GM18873 (cell line): ENCODE results near the gene CCDC77.
"Not testable (repeated sequence)": the region's sequence is repeated elsewhere in the genome, so short reads cannot be mapped to it uniquely, and the experiment has no call there.

ENCODE experiments used
- ATAC-seq: cut with Tn5 transposase; IDR thresholded peaks from one replicate; pipeline ENCODE4 v1.9.1; 2021; ENCODE audit warnings: mild to moderate bottlenecking, moderate library complexity, moderate number of reproducible peaks; ENCODE audit not compliant: unreplicated experiment, low FRiP score

CCDC77 gene

DNA sequence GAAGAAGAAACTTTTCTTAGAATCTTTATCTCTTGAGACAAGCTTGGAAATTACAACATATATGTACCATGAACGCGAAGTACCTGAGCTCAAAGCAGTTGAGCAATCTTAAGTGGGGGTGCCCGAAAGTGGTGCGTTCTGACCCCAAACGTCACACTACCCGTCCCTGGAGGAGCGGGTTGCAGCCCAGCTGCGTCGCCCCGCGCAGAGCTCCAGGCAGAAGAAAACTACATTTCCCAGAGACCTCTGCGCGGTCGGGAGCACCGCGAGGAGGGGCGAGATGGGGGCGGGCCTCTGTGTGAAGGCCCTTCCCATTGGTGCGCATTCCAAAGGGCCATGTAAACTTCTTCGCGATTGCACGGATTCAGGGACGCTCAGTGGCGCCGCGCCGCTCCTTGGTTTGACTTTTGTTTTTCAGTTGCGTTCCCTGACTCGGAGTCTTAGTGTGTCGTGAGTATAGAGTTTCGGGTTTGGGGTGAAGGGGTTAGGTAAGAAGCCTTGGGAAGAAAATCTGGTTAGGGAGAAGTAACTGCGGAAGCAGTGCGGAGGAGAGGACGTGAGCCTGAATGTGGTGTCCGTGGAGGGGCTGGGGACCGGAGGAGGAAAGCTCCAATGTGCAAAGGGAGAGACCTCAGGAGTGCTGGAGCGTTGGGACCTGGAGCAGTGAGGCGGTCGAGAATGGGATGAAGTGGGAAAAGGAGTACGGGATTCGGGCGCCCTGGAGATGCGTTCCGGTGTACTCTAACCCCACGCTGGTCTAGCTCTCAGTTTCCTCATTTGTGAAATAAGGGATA lies at the start of gene CCDC77:
Gene CCDC77, plus strand, starts transcription at position 410 of the 794 bp plus-strand sequence. CDS start 7,740 bp downstream, outside the sequence.
- ATAC-seq = peak; percentile 94

DNA sequence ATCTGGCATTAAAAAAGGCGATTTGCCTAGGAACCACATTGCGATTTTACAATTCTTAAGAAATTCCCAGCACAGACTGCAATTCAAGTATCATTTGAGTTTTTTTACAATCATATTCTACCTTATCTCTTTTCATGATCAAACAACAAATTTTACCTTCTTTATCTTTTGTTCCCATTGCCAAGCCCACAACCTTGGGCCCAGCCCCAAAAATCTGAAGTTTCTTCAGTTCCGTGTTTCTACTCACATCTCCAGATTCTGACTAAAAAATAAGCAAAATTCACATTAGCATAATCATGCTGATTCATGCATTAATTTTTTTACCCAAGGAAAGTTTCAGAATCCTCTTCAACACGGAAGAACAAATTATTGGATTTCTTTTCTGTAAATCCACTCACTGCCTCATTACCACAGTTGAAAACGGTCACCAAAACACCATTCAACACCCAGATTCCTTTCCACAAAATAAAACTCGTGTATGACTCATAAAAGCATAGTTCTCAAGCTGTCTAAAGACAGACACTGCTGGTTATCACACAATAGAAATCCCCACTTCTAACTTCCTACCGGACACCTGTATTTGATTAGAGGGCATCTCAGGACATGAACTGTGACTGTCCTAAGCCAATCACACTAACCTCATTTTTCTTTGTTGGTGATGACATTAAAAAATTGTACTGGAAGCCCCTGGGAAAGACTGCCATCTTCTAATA lies 45.0 kb upstream of the CCDC77 start:
- no peak for ATAC-seq

DNA sequence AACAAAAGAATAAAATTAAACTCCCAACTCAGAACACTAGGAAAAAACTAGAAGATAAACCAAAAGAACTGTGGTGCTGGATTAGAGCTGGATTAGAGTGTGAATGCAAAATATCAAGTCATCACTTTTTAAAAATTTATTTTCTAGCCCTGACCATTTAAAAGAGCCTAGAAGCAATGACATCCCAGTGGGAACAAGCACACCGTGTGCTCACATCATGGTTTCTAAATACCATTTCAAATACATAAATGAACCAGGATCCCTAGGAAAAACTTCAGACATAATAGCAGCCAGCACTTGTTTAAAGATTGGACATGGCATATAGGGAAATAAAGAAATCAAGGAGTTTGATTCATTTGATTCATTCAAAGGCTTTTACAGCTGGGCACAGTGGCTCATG lies 42.4 kb upstream of the CCDC77 start:
- no peak for ATAC-seq

DNA sequence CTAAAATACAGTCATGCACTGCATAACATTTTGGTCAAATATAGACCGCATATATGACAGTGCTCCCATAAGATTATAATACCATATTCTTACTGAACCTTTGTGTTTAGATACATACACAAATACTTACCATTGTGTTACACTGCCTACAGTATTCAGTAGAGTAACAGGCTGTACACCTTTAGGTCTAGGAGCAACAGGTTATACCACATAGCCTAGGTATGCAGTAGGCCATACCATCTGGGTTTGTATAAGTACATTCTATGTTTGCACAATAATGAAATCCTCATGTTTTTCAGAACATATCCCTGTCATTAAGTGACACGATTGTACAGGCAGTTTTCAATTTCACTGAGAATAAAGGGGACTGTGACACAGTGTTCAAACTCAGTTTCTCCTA lies 34.6 kb upstream of the CCDC77 start:
- ATAC-seq = no peak

DNA sequence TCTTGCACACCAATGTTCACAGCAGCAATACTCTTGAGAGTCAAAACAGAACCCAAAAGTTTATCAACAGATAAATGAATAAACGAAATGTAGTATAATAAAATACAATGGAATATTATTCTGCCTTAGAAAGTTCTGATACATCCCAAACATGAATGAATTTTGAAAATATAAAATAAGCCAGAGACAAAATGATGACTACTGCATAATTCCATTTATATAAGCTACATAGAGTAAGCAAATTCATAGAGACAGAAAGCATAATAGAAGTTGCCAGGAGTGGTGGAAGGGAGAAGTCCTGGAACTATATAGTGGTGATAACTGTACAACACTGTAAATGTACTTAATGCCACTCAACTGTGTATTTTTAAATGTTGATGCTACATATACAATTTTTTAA lies 33.5 kb upstream of the CCDC77 start:
- ATAC-seq = no peak

DNA sequence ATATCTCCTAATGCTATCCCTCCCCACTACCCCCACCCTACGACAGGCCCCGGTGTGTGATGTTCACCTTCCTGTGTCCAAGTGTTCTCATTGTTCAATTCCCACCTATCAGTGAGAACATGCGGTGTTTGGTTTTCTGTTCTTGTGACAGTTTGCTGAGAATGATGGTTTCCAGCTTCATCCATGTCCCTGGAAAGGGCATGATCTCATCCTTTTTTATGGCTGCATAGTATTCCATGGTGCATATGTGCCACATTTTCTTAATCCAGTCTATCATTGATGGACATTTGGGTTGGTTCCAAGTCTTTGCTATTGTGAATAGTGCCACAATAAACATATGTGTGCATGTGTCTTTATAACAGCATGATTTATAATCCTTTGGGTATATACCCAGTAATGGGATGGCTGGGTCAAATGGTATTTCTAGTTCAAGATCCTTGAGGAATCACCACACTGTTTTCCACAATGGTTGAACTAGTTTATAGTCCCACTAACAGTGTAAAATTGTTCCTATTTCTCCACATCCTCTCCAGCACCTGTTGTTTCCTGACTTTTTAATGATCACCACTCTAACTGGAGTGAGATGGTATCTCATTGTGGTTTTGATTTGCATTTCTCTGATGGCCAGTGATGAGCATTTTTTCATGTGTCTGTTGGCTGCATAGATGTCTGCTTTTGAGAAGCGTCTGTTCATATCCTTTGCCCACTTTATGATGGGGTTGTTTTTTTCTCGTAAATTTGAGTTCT lies 30.5 kb upstream of the CCDC77 start:
- ATAC-seq = not testable (repeated sequence)

DNA sequence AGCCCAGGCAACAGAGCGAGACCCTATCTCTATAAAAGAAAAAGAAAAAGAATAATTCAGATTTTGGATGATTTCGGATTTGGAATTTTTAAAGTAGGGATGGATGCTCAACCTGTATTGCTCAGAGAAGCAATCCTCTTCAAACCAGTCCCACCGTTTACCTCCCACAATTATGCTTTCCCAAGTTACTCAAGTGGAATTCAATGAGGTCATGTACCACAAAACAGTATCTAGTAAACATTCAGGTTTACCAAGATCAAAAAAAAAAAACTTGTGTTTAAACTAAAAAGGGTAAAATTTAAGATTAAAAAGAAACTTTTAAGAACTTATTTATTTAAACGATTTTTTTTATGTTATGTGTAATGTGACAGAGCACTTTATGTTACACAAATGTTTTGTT lies 14.8 kb upstream of the CCDC77 start:
- ATAC-seq = no peak

DNA sequence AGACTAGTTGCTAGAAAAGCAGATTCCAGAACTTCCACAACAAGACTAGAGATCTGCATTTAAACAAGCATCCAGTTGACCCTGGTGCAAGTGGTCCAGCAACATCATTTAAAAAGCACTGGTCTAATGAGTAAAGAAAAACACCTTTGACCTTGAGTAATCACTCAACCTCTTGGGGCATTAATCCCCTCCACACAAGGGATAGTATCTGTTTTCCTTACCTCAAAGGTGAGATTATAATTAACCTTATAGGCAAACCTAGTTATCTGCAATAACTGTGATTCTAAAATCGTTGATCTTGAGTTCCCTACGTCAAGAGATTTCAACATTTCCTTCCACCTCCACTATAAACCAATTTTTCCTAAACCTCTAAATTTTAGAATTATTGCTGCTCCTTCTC lies 13.4 kb upstream of the CCDC77 start:
- ATAC-seq = no peak

DNA sequence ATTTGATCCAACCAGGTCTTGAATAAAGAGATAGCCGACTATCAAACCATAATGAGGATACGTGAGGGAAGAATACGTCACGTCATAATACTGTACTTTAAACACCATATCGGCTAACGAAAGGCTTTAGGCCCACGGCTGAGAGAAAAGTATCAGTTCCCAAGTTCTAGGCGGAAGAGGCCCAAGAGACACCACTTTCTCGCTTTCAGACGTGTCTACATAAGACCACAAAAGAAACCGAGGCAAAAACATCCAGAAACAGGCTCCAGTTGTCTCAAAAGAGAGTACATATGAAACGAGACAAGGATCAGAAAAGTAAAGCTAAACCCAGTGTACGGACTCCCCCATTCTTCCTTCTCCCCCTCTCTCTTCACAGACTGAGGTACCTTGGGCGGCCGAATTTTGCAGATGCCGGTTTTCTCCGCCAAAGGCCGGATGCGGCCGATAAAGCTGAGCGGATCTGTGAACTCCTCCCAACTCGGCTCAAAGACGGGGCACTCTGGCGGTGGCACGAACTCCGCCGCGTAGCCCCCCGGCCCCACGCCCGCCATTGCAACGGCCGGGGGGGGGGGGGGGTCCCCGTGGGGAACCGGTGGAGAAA lies 12.8 kb upstream of the CCDC77 start:
- ATAC-seq = peak; percentile 6

DNA sequence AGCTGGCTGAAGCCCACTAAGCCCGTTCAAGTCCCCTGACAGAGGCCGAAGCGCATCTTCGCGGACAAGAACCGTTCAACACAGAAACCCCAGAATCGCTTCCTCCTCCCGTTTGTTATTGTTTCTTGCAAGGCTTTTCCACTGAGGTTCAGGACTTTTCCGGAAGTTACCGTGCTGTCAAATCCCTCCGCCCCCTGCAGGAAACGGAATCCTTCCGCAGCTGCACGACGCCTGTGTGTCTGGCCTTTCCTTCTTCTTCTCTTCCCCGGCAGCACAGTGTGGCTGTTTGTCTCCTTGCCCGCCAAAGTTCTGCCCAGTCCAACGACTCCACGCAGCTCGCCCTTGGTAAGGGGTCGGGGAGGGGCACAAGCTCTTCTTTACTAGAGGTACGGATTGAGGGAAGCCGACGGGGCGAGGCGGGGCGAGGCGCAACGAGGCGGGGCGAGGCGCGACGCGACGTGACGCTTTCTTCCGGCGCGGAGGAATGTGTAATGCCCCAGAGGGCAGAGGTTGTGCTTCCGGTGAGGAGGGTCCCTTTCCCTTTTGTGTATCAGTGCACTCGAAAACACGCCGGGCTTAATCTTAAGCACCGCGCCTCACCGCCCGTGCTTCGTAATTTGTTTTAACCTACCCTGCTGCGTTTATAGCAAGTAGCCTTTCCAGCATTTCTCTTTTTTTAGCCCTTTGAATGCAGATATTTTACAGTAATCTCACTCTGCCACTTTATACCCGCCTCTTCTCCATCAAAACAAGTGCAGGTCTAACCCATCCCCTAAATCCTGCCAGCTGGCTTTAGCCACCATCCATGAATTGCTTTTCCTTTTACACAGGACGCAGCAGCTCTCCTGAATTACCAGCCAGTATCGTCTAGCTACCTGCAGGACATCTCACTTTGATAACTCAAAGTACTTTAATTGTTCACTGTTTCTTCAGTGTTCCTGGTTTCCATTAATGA lies 12.0 kb upstream of the CCDC77 start, which contains the start of gene KDM5A:
Gene KDM5A, minus strand, starts transcription at position 179 of the 955 bp plus-strand sequence. CDS start 229 bp downstream, outside the sequence.
- ATAC-seq = peak; percentile 81

DNA sequence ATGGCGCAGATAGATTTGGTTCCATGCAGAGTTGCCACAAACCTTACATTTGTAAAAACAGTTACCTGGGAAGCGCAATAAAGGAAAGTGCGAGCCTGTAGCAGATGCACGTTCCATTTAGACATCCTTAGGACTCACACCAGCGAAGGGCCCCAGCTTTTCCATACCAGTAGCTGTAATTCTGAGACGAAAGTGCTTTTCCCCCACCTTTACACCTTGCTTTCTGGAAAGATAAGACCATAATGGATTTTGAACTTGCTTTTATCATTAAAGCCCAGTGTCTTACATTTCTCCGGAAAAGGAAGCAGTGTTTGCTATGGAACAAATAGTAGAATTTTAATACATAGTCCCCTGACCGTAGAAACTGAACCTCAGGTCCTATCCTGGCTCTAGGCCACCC lies 616 bp upstream of the CCDC77 start:
- no peak for ATAC-seq

DNA sequence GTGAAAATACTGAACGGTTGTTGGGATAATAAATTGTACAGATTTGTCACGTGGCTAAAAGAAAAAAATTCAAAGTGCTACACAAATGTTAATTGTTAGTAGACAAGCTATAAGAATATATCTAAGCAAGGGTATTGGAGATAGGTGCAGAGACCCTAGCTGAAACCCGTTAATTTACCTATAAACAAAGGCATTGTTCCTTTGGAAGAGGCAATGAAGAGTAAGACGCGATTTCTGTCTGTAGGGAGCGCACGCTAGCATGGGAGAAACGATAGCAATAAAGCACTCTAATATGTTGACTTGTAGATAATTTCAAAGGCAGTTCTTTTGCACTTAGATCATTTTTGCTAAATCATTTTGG lies 565 bp downstream of the CCDC77 start:
- ATAC-seq = no peak

DNA sequence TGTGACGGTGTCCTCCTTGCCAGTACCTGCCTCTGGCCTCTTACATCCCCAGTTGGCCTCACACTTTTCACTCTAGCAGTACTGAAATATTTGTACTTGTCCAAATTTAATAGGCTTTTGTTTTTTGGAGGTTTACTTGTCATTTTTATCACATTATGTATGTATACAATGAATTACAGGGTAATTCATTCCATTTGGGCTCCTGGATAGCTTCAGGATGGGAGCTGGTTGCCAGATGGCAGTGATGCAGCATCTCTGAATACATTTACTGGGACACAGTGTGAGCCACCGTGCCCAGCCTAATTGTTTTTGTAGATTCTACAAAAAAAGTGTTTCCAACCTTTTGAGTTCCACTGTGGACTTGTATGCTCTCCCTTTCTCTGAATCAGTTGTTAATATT lies 13.4 kb downstream of the CCDC77 start:
- no peak for ATAC-seq

DNA sequence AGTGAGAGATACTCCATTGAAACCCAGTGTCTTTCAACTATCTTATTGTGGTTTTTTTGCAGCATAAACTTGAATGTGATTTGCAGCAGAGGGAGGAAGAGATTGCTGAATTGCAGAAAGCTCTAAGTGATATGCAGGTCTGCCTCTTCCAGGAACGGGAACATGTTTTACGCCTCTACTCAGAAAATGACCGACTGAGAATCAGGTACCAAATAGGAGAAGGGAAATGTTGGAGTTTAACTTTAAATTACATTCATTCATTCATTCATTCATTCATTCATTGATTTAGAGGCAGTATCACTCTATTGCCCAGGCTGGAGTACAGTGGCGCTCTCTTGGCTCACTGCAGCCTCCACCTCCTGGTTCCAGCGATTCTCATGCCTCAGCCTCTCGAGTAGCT lies 17.0 kb downstream of the CCDC77 start:
- ATAC-seq = no peak

DNA sequence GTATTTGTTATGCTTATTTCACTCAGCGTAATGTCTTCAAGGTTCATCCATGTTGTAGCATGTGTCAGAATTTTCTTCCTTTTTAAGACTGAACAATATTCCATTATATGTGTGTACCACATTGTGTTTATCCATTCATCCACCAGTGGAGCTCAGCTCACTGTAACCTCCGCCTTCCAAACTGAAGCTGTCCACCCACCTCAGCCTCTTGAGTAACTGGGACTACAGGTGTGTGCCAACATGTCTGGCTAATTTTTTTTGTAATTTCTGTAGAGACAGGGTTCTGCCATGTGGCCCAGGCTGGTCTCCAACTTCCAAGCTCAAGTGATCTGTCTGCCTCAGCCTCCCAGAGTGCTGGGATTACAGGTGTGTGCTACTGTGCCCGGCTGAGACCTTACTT lies 21.1 kb downstream of the CCDC77 start:
- no peak for ATAC-seq

DNA sequence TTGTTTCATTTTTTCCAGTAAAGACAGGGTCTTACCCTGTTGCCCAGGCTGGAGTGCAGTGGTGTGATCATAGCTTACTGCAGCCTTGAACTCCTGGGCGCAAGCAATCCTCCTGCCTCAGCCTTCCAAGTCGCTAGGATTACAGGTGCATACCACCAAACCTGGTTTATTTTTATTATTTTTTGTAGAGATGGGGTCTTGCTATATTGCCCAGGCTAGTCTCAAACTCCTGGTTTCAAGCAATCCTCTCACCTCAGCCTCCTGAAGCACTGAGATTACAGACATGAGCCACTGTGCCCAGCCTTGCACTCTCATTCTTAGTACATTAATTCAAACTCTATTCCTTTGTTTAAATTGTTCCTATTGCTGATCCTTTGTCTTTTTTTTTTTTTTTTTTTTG lies 34.3 kb downstream of the CCDC77 start:
- not testable (repeated sequence) for ATAC-seq

DNA sequence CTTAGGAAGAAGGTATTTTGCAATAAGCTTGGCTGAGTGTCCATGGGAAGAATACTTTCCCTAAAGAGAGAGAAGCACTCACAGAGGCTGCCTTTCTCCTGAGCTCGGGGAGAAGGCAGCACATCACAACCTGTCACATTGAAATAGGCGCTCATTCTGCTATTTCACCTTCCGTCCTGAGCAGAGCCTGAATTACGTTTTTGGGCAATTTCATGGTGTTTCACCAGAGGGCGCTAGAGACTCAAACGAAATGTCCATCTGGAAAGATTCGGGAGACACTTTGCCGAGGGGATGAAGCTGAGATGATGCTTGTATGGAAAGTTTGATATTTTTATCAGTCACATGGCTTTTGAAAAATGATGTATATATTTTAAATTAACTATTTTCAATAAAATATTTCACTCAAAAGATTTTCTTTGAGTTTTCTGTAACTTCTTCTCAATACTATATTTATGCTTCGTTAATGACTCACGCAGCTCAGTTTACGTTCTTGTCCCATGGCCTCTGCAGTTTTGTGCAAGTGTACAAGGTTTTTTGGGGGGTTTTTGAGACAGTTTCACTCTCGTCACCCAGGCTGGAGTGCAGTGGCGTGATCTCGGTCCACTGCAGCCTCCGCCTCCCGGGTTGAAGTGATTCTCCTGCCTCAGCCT lies 40.9 kb downstream of the CCDC77 start:
- ATAC-seq = no peak

DNA sequence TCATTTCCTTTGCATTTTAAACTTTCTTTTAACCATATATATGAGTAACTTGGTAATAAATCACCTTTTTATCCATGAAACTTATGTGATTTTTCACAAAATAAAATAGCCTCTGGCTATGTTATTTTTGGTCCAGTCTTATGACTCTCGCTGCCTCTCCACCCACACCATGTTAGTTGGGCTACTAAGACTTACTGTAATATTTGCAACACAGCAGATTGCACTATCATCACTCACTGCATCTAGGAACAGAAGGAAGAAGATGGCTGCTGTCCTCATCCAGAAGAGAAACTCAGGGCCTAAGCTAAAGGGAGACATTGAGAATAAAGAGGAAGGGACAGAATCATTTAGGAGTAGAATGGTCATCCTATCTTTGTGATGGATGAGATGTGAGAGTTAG lies 45.7 kb downstream of the CCDC77 start:
- ATAC-seq = no peak

DNA sequence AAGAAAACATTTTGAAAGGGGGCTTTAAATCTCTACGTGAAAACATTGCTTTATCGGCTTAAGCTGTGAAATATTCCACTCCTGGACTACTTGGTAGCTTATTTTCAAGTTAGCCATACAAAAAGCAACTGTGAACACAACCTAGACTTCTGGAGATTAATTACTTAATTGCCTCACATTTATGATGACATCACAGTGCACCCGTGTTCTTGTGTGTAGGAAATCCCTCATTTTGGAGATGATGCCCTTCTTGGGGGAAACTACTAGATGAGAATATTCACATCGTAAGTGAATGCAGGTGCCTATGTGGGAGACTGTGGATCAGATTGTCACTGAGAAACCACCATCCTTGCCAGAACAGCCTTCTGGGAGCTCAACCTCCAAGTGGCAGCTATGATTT lies 47.8 kb downstream of the CCDC77 start:
- ATAC-seq = no peak
